ENCODE results near the gene HACL1. TPM values are rescaled to one million over a fixed set of nuclear protein-coding genes. Genes with fewer than 3 reads are reported as not detected.
"Not testable (repeated sequence)": the region's sequence is repeated elsewhere in the genome, so short reads cannot be mapped to it uniquely, and the experiment has no call there.

HACL1 gene
- total RNA-seq, 1 donor from 2014 or later = 8.1 TPM

GRCh38 chr3:15606434-15606891, 5.1 kb upstream of the HACL1 start:
- TF ChIP-seq CTCF (IDR thresholded peaks at IDR 0.05) = no peak
- TF ChIP-seq POLR2AphosphoS5 (IDR thresholded peaks at IDR 0.05; ENCODE audit: insufficient read depth in 1 of 2, low read depth in 1 of 2) = no peak
- TF ChIP-seq POLR2A (IDR thresholded peaks at IDR 0.05) = no peak
- no peak overlapping the region for H3K4me3 ChIP-seq
- H3K27ac ChIP-seq = no peak overlapping the region
- H3K36me3 ChIP-seq = no peaks in the 10 kb centered on the region
- no peaks in the 10 kb centered on the region for H3K9me3 ChIP-seq
- peaks cover 24% of the 10 kb centered on the region for H3K4me1 ChIP-seq
- no peak for DNase-seq (ENCODE audit: extremely low spot score in 2 of 2)
- no peaks in the 10 kb centered on the region for H3K27me3 ChIP-seq
- intact Hi-C loops (cut with DNase I) = no loop called here

- H3K4me1 ChIP-seq = peaks cover 34% of the 10 kb centered on the region
- DNase-seq (ENCODE audit: extremely low spot score in 2 of 2); H3K36me3 ChIP-seq; H3K9me3 ChIP-seq; H3K27ac ChIP-seq; H3K27me3 ChIP-seq; intact Hi-C loops (cut with DNase I); H3K4me3 ChIP-seq: not testable (repeated sequence)
Observed at GRCh38 chr3:15604584-15604983, 3.2 kb upstream of the HACL1 start.

- DNase-seq (ENCODE audit: extremely low spot score in 2 of 2); H3K9me3 ChIP-seq; H3K27me3 ChIP-seq; H3K27ac ChIP-seq; intact Hi-C loops (cut with DNase I): not testable (repeated sequence)
- Histone ChIP-seq H3K4me1 (peaks cover 38% of the 10 kb centered on the region), H3K4me3 (peak overlapping the region; percentile 78 to 87), H3K36me3 (peaks cover 0 to 15% of the 10 kb centered on the region in 2 donors)
Observed at GRCh38 chr3:15602816-15603215, 1.4 kb upstream of the HACL1 start.

- TF ChIP-seq CTCF (IDR thresholded peaks at IDR 0.05) = no peak
- no peak for TF ChIP-seq POLR2A (IDR thresholded peaks at IDR 0.05)
- TF ChIP-seq POLR2AphosphoS5 (IDR thresholded peaks at IDR 0.05; ENCODE audit: insufficient read depth in 1 of 2, low read depth in 1 of 2) = no peak
- intact Hi-C loops (cut with DNase I) = no loop called here
- H3K4me3 ChIP-seq = peak overlapping the region; percentile 78 to 87
- H3K27ac ChIP-seq = peak overlapping the region; percentile 90
- H3K27me3 ChIP-seq = no peaks in the 10 kb centered on the region
- H3K4me1 ChIP-seq = peaks cover 38% of the 10 kb centered on the region
- no peaks in the 10 kb centered on the region for H3K9me3 ChIP-seq
- no peak for DNase-seq (ENCODE audit: extremely low spot score in 2 of 2)
- peaks cover 0 to 18% of the 10 kb centered on the region in 2 donors for H3K36me3 ChIP-seq
Observed at GRCh38 chr3:15602146-15602536, 772 bp upstream of the HACL1 start.

- peak overlapping the region; percentile 78 to 87 for H3K4me3 ChIP-seq
- no peaks in the 10 kb centered on the region for H3K9me3 ChIP-seq
- DNase-seq (ENCODE audit: extremely low spot score in 2 of 2) = no peak
- H3K27me3 ChIP-seq = no peaks in the 10 kb centered on the region
- peaks cover 0 to 25% of the 10 kb centered on the region in 2 donors for H3K36me3 ChIP-seq
- TF ChIP-seq POLR2A (IDR thresholded peaks at IDR 0.05) (no peak), CTCF (IDR thresholded peaks at IDR 0.05) (no peak), POLR2AphosphoS5 (IDR thresholded peaks at IDR 0.05; ENCODE audit: insufficient read depth in 1 of 2, low read depth in 1 of 2) (no peak)
- H3K27ac ChIP-seq = peak overlapping the region; percentile 90
- intact Hi-C loops (cut with DNase I) = no loop called here
- H3K4me1 ChIP-seq = peaks cover 28% of the 10 kb centered on the region
Observed at GRCh38 chr3:15601046-15601398, 347 bp downstream of the HACL1 start.

GRCh38 chr3:15595955-15596354, 5.4 kb downstream of the HACL1 start:
- Histone ChIP-seq H3K4me3 (no peak overlapping the region), H3K9me3 (no peaks in the 10 kb centered on the region), H3K4me1 (peaks cover 17% of the 10 kb centered on the region), H3K36me3 (peaks cover 0 to 30% of the 10 kb centered on the region in 2 donors), H3K27ac (no peak overlapping the region), H3K27me3 (no peaks in the 10 kb centered on the region)
- TF ChIP-seq POLR2AphosphoS5 (IDR thresholded peaks at IDR 0.05; ENCODE audit: insufficient read depth in 1 of 2, low read depth in 1 of 2) = no peak
- intact Hi-C loops (cut with DNase I) = no loop called here
- no peak for DNase-seq (ENCODE audit: extremely low spot score in 2 of 2)

- Histone ChIP-seq H3K4me3 (no peak overlapping the region), H3K36me3 (peaks cover 0 to 30% of the 10 kb centered on the region in 2 donors), H3K27me3 (no peaks in the 10 kb centered on the region), H3K27ac (no peak overlapping the region), H3K9me3 (no peaks in the 10 kb centered on the region), H3K4me1 (no peaks in the 10 kb centered on the region)
- DNase-seq (ENCODE audit: extremely low spot score in 2 of 2) = no peak
- TF ChIP-seq POLR2A (IDR thresholded peaks at IDR 0.05) (no peak), CTCF (IDR thresholded peaks at IDR 0.05) (no peak), POLR2AphosphoS5 (IDR thresholded peaks at IDR 0.05; ENCODE audit: insufficient read depth in 1 of 2, low read depth in 1 of 2) (no peak)
- intact Hi-C loops (cut with DNase I) = no loop called here
Observed at GRCh38 chr3:15592968-15593367, 8.4 kb downstream of the HACL1 start.
